ENCODE data around the gene ZNF830.

- TF ChIP-seq CTCF (conservative IDR thresholded peaks at IDR 0.05 in 1 of 2, IDR thresholded peaks at IDR 0.05 in 1 of 2; ENCODE audit: low read depth in 1 of 2, low read length in 2 of 2), result no peak
- TF ChIP-seq EZH2 (IDR thresholded peaks at IDR 0.05; ENCODE audit: low read length, missing control alignments), result no peak
Measured at GRCh38 chr17:34999456-34999855, 38.1 kb downstream of the ZNF830 start.

All from fibroblast of lung (primary cell).